ENCODE data around the gene MARK2. TPM values are rescaled to one million over a fixed set of nuclear protein-coding genes. Genes with fewer than 3 reads are reported as not detected.

The MARK2 gene
- polyA plus RNA-seq, 1 of the 3 experiments (the other 2 are of a cell fraction): 18.8 TPM

DNA sequence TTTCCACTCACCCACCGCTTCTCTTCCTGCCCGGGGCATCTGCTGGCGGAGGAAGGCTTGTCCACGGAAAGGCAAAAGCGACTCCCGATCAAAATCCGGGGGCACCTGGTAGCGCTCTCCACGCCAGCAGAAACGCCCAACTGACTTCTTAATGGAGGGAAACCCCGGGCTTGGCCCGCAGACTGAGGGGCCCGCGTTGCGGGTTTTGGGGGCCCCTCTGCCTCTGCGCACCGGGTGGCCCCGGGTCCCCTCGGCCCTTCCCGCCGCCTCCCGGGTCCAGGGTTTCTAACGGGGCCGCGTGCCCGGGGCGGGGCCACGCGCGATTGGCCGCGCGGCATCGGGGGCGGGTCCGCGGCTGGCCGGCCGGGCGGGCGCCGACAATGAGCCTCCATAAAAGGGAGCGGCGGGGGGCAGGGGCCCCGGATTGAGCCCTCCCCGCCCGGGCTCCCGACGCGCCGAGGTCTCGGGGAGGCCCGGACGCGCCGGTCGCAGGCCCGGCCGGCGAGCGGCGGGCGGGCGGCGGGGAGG lies 25.8 kb upstream of the MARK2 start, which contains the start of gene SPINDOC (continued):
- TF ChIP-seq EP300 (IDR thresholded peaks at IDR 0.05; ENCODE audit: borderline replicate concordance in 1 of 2, low read depth in 1 of 2, low read length in 1 of 2) (no peak), GATA2 (CRISPR knock-in tag; IDR thresholded peaks at IDR 0.05) (no peak), CHD2 (IDR thresholded peaks at IDR 0.05; ENCODE audit: low read length, partially characterized antibody) (no peak), RFX5 (IDR thresholded peaks at IDR 0.05; ENCODE audit: low read length) (no peak), FOXJ3 (CRISPR knock-in tag; IDR thresholded peaks at IDR 0.05) (no peak), YY1 (IDR thresholded peaks at IDR 0.05; ENCODE audit: low read depth) (no peak), JUND (IDR thresholded peaks at IDR 0.05) (no peak), RXRA (IDR thresholded peaks at IDR 0.05; ENCODE audit: borderline replicate concordance, low read depth) (no peak), EZH2phosphoT487 (IDR thresholded peaks at IDR 0.05; ENCODE audit: borderline replicate concordance, low read depth) (no peak)
- TF ChIP-seq, protein P1, sequence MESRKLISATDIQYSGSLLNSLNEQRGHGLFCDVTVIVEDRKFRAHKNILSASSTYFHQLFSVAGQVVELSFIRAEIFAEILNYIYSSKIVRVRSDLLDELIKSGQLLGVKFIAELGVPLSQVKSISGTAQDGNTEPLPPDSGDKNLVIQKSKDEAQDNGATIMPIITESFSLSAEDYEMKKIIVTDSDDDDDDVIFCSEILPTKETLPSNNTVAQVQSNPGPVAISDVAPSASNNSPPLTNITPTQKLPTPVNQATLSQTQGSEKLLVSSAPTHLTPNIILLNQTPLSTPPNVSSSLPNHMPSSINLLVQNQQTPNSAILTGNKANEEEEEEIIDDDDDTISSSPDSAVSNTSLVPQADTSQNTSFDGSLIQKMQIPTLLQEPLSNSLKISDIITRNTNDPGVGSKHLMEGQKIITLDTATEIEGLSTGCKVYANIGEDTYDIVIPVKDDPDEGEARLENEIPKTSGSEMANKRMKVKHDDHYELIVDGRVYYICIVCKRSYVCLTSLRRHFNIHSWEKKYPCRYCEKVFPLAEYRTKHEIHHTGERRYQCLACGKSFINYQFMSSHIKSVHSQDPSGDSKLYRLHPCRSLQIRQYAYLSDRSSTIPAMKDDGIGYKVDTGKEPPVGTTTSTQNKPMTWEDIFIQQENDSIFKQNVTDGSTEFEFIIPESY (IDR thresholded peaks at IDR 0.05; ENCODE audit: borderline replicate concordance, low read depth): no peak
- TF ChIP-seq, protein P2, sequence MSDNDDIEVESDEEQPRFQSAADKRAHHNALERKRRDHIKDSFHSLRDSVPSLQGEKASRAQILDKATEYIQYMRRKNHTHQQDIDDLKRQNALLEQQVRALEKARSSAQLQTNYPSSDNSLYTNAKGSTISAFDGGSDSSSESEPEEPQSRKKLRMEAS (IDR thresholded peaks at IDR 0.05; ENCODE audit: low read depth): no peak
- TF ChIP-seq, protein P3, sequence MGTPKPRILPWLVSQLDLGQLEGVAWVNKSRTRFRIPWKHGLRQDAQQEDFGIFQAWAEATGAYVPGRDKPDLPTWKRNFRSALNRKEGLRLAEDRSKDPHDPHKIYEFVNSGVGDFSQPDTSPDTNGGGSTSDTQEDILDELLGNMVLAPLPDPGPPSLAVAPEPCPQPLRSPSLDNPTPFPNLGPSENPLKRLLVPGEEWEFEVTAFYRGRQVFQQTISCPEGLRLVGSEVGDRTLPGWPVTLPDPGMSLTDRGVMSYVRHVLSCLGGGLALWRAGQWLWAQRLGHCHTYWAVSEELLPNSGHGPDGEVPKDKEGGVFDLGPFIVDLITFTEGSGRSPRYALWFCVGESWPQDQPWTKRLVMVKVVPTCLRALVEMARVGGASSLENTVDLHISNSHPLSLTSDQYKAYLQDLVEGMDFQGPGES (IDR thresholded peaks at IDR 0.05; ENCODE audit: low read depth, low read length): no peak
- TF ChIP-seq, protein P4, sequence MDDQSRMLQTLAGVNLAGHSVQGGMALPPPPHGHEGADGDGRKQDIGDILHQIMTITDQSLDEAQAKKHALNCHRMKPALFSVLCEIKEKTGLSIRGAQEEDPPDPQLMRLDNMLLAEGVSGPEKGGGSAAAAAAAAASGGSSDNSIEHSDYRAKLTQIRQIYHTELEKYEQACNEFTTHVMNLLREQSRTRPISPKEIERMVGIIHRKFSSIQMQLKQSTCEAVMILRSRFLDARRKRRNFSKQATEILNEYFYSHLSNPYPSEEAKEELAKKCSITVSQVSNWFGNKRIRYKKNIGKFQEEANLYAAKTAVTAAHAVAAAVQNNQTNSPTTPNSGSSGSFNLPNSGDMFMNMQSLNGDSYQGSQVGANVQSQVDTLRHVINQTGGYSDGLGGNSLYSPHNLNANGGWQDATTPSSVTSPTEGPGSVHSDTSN (IDR thresholded peaks at IDR 0.05): no peak

DNA sequence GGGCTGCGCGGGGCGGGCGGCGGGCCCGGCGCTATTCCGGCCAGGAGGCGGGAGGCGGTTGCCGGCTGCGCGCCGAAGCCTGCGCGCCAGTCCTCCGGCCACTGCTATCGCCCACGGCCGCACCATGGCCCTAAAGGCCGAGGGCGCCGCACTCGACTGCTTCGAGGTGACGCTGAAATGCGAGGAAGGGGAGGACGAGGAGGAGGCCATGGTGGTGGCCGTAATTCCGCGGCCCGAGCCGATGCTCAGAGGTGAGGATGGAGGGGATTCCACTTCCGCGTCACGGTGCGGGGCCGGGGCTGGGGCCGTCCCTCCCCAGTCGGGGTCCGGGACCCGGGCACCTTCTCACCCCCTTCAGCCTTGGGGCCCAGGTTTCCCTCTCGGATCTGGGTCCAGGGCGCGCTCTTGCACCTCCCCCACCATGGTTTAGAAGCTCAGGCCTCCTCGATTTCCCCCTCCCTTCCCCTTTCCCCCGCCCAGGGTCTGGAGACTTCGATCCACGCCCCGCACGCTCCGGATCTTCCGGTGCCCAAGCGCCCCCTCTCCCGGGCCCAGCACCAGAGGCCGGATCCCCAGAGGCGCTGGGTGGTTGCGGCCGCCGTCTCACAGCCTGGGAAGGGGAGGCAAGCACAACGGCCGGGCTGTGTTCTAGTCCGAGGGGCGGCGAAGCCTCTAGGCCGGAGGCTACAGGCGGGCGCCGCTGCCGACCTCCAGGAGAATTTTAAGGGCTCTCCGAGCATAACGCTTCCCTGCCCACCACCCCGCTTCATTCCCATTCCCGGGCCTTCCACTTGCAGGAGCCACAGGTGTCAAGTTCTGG lies 25.1 kb upstream of the MARK2 start:
- peak; percentile 88 for DNase-seq
- H3K4me3 ChIP-seq (ENCODE audit: low read depth in 2 of 2, low read length in 1 of 2): peak overlapping the region; percentile 72 to 76
- H3K9ac ChIP-seq: peak overlapping the region; percentile 93
- WGBS (ENCODE audit: low lambda C conversion rate): 2% methylated on average over 27 of the region's 74 CpGs
- H3K4me2 ChIP-seq: peak overlapping the region; percentile 95
- ChIA-PET CTCF (interaction anchor here (1.0 to 1.1 kb wide), 2 partner anchors 15 to 23 kb away, joined by 3 read pairs; no protein-coding TSS in a partner anchor), POLR2A (interaction anchor here (0.6 kb wide), 4 partner anchors 8 to 104 kb away, joined by 3 to 6 read pairs (median 4); partner anchors contain the start of gene RCOR2)
- H3K27me3 ChIP-seq (ENCODE audit: insufficient read depth): no peaks in the 10 kb centered on the region
- H3K27ac ChIP-seq (ENCODE audit: low read depth in 2 of 2, low read length in 1 of 2): peak overlapping the region; percentile 68 to 82
- H4K20me1 ChIP-seq (ENCODE audit: insufficient read depth): peaks cover 38% of the 10 kb centered on the region
- H3K9me2 ChIP-seq: no peaks in the 10 kb centered on the region
- H2AFZ ChIP-seq (ENCODE audit: low read depth): peak overlapping the region; percentile 74; the same call in 1 of the 2 replicates
- H3K79me2 ChIP-seq (ENCODE audit: insufficient read depth): peaks cover 49% of the 10 kb centered on the region
- peaks cover 14 to 22% of the 10 kb centered on the region in 2 experiments for H3K36me3 ChIP-seq (replicated peaks in 1 of 2; ENCODE audit: control insufficient read depth in 1 of 2, insufficient read depth in 2 of 2, low read length in 1 of 2)
- H3K9me3 ChIP-seq: no peaks in the 10 kb centered on the region
- TF ChIP-seq, protein P2 (IDR thresholded peaks at IDR 0.05; ENCODE audit: low read depth): peak; percentile 70; the same call in 1 of the 2 replicates
- TF ChIP-seq RCOR1 (IDR thresholded peaks at IDR 0.05; ENCODE audit: low read length): no peak
- TF ChIP-seq NRF1 (IDR thresholded peaks at IDR 0.05; ENCODE audit: low read depth, low read length): 0 out of 2 replicates have a peak, but pooled peaks have one; percentile 29
- TF ChIP-seq ELF1 (IDR thresholded peaks at IDR 0.05): peak; percentile 14; the same call in 1 of the 2 replicates
- no peak for TF ChIP-seq RAD21 (IDR thresholded peaks at IDR 0.05; ENCODE audit: low read length)
- TF ChIP-seq RFX5 (IDR thresholded peaks at IDR 0.05; ENCODE audit: low read length): no peak
- peak; percentile 70 for TF ChIP-seq GABPA (IDR thresholded peaks at IDR 0.05; ENCODE audit: low read depth)
- peaks cover 9 to 15% of the 10 kb centered on the region in 2 experiments; a peak in 3 of 4 replicates for H3K4me1 ChIP-seq (ENCODE audit: control insufficient read depth in 1 of 2, insufficient read depth in 2 of 2, low read depth in 1 of 2, low read length in 1 of 2)
- H3F3A ChIP-seq (replicated peaks; ENCODE audit: insufficient read depth): peaks cover 6% of the 10 kb centered on the region

Data from SK-N-SH (cell line).